Stimulated activated naive B cell treated with anti-CD40 and anti-IgM and Interleukin-4, amounts not matched to agents 10 μg/mL and 1 μg/mL and 100 μg/mL, for 72 hours (primary cell): ENCODE measurements around the gene LZIC.
A peak's percentile ranks its signal among the peaks of the same experiment; 100 is the strongest.
"Not testable (repeated sequence)": the region's sequence is repeated elsewhere in the genome, so short reads cannot be mapped to it uniquely, and the experiment has no call there.

Source experiments
- ATAC-seq, 2 donors: fragments of 150-1000 bp; cut with Tn5 transposase; replicated peaks; 2 replicates each; pipeline ENCODE4 v1.10.0; 2021; ENCODE audit warnings: moderate library complexity in 1 of 2
- DNase-seq: peaks from one replicate; pipeline ENCODE4 v3.0.0; 2021
- H3K27ac Mint-ChIP-seq: one replicate; pipeline ENCODE4 v1.8.0; 2022; ENCODE audit warnings: mild to moderate bottlenecking, mixed read lengths
- H3K27me3 Mint-ChIP-seq, 2 donors: one replicate each; pipeline ENCODE4 v1.8.0; 2022; ENCODE audit warnings: mixed read lengths in 2 of 2
- H3K36me3 Mint-ChIP-seq, 2 donors: one replicate each; pipeline ENCODE4 v1.8.0; 2022; ENCODE audit warnings: mixed read lengths in 2 of 2, mild to moderate bottlenecking in 1 of 2
- H3K4me1 Mint-ChIP-seq, 2 donors: one replicate each; pipeline ENCODE4 v1.8.0; 2022; ENCODE audit warnings: mixed read lengths in 2 of 2, mild to moderate bottlenecking in 1 of 2
- H3K4me3 Mint-ChIP-seq, 2 donors: one replicate each; pipeline ENCODE4 v1.8.0; 2022; ENCODE audit warnings: mild to moderate bottlenecking in 2 of 2, mixed read lengths in 2 of 2, moderate library complexity in 1 of 2
- H3K9me3 Mint-ChIP-seq, 2 donors: one replicate each; pipeline ENCODE4 v1.8.0; 2022; ENCODE audit warnings: mixed read lengths in 2 of 2, mild to moderate bottlenecking in 1 of 2

Gene LZIC

DNA sequence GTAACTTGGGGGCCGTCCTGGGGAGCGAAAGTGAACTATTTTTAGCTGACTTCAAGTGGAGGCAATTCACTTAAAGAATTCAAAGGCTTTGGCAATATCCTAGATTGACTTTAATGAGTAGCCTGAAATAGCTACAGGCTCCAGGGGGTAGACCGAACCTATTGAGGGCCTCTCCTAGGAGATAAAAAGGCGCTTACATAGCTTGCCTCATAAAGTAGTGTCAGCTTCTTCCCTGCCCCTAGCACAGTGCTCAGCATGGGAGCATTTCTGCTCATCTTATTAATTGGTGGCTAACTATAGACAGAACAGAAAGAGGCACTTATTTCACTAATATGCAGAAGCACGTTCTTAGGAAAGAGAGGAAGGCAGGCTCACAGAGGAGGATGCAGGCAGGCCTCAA, 20.8 kb downstream of the LZIC start:
- no peaks in the 10 kb centered on the region for H3K27me3 Mint-ChIP-seq
- H3K36me3 Mint-ChIP-seq, result peaks cover 0 to 5% of the 10 kb centered on the region in 2 donors
- no peak for DNase-seq
- no peak for ATAC-seq
- H3K9me3 Mint-ChIP-seq, result no peaks in the 10 kb centered on the region
- H3K27ac Mint-ChIP-seq, result no peak overlapping the region
- H3K4me3 Mint-ChIP-seq, result no peak overlapping the region
- peaks cover 0 to 3% of the 10 kb centered on the region in 2 donors for H3K4me1 Mint-ChIP-seq

DNA sequence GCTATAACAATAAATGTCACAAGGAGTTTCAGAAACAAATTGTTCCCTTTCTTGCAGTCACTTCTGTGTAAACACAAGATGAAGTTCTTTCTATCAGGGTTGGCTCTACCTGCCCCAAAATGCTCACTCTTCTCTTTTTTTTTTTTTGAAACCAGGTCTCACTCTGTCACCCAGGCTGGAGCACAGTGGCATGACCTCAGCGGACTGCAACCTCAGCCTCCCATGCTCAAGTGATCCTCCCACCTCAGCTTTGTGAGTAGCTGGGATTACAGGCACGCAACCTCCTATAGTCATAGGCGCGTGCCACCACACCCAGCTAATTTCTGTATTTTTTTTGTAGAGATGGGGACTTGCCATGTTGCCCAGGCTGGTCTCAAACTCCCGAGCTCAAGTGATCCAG, 22.6 kb downstream of the LZIC start:
- no peaks in the 10 kb centered on the region for H3K27me3 Mint-ChIP-seq
- ATAC-seq, result no peak
- no peaks in the 10 kb centered on the region for H3K9me3 Mint-ChIP-seq
- H3K27ac Mint-ChIP-seq, result no peak overlapping the region
- H3K4me3 Mint-ChIP-seq, result no peak overlapping the region
- no peak for DNase-seq
- no peaks in the 10 kb centered on the region for H3K4me1 Mint-ChIP-seq
- no peaks in the 10 kb centered on the region for H3K36me3 Mint-ChIP-seq

DNA sequence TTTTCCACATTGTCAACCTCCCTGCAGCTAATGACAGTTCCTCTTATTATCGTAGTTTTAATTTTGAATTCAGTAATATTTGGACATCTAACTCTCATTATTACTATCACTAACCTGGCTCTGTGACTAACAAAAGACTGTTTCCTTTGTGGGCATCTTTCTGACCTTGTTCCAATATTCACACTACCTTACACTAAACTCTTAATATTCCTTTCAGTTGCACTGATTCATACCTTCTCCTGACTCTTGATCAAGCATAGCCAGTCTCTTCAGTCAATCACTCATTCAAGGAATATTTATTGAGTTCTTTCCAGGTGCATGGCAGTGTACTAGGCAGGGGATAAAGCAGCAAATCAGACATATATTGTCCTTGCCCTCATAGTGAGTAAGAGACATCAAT, 25.3 kb downstream of the LZIC start:
- no peak for ATAC-seq
- H3K27me3 Mint-ChIP-seq, result no peaks in the 10 kb centered on the region
- H3K27ac Mint-ChIP-seq, result no peak overlapping the region
- H3K4me3 Mint-ChIP-seq, result no peak overlapping the region
- no peaks in the 10 kb centered on the region for H3K36me3 Mint-ChIP-seq
- H3K4me1 Mint-ChIP-seq, result no peaks in the 10 kb centered on the region
- H3K9me3 Mint-ChIP-seq, result no peaks in the 10 kb centered on the region
- no peak for DNase-seq

DNA sequence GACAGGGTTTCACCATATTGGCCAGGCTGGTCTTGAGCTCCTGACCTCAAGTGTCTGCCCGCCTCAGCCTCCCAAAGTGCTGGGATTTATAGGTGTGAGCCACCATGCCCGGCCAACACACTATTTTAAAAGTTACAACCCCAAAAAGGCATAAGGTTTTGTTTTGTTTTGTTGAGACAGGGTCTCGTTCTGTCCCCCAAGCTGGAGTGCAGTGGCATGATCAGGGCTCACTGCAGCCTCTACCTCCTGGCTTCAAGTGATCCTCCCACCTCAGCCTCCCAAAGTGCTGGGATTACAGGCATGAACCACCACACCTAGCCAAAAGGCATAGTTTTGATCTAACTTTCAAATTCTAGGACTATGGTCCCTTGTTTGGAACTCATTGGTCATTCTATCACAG, 25.7 kb downstream of the LZIC start:
- not testable (repeated sequence) for H3K9me3 Mint-ChIP-seq, DNase-seq, H3K27me3 Mint-ChIP-seq, H3K36me3 Mint-ChIP-seq, H3K4me3 Mint-ChIP-seq, ATAC-seq, H3K4me1 Mint-ChIP-seq, H3K27ac Mint-ChIP-seq

DNA sequence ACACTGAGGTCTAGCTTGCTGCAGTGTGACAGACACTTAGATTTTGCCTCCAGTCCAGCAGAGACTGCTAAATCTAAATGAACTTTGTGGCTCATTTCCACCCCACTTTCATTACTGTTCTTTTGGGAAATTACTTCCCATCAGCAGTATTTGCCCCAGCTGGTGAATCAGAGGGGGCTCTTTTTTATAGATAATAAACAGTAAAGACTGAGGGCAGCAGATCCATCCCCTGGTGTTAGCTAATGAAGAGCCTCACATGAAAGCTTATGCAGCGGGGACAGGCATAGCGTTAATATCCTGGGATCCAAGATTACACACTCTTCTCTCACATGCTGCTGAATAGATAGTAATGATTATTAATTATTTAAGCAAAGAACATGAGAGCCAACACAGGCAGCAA, 26.7 kb downstream of the LZIC start:
- Mint-ChIP-seq H3K9me3 (no peaks in the 10 kb centered on the region), H3K4me1 (peaks cover 4 to 7% of the 10 kb centered on the region in 2 donors), H3K4me3 (no peak overlapping the region), H3K27me3 (no peaks in the 10 kb centered on the region), H3K36me3 (no peaks in the 10 kb centered on the region), H3K27ac (no peak overlapping the region)
- no peak for DNase-seq
- ATAC-seq, result no peak

DNA sequence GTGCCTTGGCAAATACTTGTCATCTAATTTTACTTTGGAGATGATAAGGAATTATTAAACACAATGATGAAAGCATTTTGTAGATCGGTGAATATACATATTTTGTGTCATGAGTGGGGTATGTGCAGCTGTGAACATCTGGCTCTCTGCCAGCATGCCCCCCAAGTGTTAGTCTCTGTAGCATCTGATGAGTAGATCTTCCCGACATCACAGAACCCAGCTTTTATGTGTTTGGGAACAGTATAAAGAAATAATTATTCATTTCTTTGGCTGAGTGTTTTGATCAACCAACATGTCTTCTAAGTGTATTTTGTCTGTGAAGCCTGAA, 28.6 kb downstream of the LZIC start:
- peaks cover 6 to 15% of the 10 kb centered on the region in 2 donors for H3K4me1 Mint-ChIP-seq
- ATAC-seq (no peak), DNase-seq (no peak)
- no peaks in the 10 kb centered on the region for H3K27me3 Mint-ChIP-seq
- H3K27ac Mint-ChIP-seq, result no peak overlapping the region
- H3K36me3 Mint-ChIP-seq, result no peaks in the 10 kb centered on the region
- no peaks in the 10 kb centered on the region for H3K9me3 Mint-ChIP-seq
- no peak overlapping the region for H3K4me3 Mint-ChIP-seq

DNA sequence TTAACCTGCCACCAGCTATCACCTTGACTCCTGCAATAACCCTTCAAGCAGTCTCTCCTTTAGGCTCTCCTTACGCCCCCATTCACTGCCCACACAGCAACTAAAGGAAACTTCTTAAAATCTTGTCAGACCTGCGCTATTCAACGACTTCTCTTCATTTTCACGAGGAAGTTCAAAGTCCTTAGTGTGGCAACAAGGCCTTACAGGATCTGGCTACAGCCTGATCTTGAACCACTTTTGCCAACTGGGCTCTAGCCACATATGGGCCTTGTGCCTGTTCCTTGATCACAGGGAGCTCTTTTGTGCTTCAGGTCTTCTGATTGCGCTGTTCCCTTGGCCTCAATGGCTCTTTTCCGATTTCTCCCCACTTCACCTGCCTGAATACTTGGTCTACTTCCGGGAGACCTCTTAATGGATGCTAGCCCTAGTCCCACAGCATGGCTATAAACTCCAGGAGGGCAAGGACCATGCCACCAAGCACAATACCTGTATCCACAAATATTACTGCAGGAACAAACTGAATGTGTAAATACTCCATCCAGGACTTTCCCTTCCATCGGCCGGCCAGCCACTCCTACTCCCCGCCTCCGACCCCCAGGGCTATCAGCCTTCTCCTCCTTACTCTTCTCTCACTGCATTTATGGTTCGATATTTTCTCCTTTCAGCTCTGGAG, 30.8 kb downstream of the LZIC start:
- ATAC-seq (no peak), DNase-seq (no peak)
- Mint-ChIP-seq H3K27ac (peak overlapping the region; percentile 7), H3K36me3 (no peaks in the 10 kb centered on the region), H3K9me3 (no peaks in the 10 kb centered on the region), H3K4me1 (peaks cover 14 to 33% of the 10 kb centered on the region in 2 donors), H3K4me3 (peak overlapping the region in 1 of 2 donors; percentile 5), H3K27me3 (no peaks in the 10 kb centered on the region)

DNA sequence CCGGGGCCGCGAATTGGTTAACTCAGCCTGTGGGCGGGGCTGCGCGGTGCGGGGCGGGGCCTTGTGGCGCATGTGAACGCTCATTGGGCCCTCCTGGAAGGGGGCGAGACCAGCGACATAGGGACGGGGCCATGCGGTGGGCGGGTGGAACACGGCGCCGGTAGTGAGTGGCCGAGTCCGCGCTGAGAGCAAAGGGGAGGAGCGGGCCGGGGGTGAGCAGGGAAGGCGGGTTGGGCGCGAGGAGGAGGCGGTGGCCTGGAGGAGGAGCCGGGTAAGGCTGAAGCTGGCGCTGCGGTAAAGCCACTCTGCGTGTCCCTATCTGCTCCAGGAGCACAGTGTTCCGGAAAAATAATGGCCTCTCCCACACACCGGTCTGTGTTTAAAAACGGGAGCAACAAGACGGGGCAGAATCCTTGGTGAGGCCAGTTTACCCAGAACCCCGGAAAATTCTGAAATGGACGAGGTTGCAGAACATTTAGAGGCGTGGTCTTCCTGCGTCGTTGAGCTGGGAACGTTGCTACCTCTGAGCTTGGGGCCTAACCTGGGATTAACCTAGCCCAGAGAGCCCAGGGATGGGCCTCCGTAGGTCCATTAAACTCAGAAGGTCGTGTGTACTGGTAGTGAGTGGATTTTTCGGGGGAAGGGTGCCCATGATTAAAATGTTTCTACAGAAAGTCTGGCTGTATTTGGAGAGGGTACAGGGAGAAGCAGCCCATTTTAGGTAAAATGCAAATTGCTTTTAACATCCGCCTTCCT, 32.6 kb downstream of the LZIC start:
- no peaks in the 10 kb centered on the region for H3K27me3 Mint-ChIP-seq
- H3K4me1 Mint-ChIP-seq, result peaks cover 16 to 33% of the 10 kb centered on the region in 2 donors
- H3K27ac Mint-ChIP-seq, result peak overlapping the region; percentile 98
- H3K9me3 Mint-ChIP-seq, result no peaks in the 10 kb centered on the region
- peak overlapping the region; percentile 94 to 97 for H3K4me3 Mint-ChIP-seq
- no peaks in the 10 kb centered on the region for H3K36me3 Mint-ChIP-seq
- peak; percentile 95 to 96 for ATAC-seq
- peak; percentile 100 for DNase-seq

DNA sequence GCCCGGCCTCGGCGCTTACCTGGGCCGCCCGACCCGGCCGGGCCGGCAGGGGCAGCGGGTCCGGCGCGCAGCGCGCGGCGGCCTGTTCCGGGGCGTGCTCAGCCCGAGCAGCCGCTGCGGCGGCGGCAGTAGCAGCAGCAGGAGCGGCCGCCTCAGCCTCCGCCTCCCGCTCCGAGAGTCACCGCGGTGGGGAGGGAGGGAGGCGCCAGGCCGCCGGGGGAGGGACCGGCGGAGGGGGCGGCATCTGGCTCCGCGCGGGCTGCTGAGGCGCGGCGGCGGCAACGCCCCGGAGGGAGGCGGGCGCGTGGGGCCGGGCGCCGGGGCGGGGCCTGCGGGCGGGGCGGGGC, 33.1 kb downstream of the LZIC start, which contains the start of gene CTNNBIP1:
Gene CTNNBIP1, minus strand, starts transcription at position 194 of the 347 bp plus-strand sequence. CDS start 38,205 bp downstream, outside the sequence.
- H3K9me3 Mint-ChIP-seq, result no peaks in the 10 kb centered on the region
- peak within 1 kb of the TSS; percentile 94 to 97 for H3K4me3 Mint-ChIP-seq
- DNase-seq, result no peak
- H3K36me3 Mint-ChIP-seq, result no peaks in the 10 kb centered on the region
- peaks cover 19 to 37% of the 10 kb centered on the region in 2 donors for H3K4me1 Mint-ChIP-seq
- H3K27ac Mint-ChIP-seq, result peak within 1 kb of the TSS; percentile 98
- peak; percentile 76 to 80 for ATAC-seq
- H3K27me3 Mint-ChIP-seq, result no peaks in the 10 kb centered on the region

DNA sequence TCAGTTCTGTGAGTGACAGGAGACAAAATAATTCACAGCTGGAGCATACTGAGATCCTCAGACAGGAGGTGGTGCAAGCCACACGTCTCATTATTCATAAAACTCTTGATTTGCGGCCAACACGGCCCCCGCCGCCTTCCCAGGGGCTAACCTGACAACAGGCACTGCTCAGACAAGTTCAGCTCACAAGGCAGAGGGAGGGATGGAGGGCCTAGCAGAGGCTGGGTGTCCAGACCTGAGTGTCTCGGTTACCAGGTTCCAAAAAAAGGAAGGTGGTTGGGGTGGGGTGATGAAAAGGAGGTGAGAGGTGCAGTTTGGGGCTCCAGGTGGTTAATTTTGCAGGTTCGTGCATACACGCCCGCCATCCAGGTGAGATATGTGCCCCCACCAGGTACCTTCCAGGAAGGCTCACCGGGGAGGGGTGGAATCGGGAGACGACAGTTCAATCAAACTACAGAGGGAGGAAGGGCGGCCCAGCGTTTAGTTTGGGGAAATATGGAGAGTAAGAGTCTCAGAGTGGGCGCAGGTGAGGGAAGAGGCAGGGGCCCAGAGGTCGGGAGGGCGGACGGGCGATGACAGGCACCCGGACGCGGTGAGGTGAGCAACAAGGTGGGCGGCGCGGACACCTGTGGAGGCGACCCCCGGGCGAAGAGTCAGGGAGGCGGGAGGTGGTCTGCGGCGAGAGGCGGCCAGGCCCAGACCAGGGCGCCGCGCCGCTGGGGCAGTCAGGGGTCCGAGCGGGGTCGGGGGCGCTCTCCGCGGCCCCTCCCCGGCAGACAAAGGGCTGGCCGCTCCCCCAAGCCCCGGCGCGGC, 33.8 kb downstream of the LZIC start:
- Mint-ChIP-seq H3K4me1 (peaks cover 21 to 39% of the 10 kb centered on the region in 2 donors), H3K27ac (peak overlapping the region; percentile 85)
- peak; percentile 13 for DNase-seq

DNA sequence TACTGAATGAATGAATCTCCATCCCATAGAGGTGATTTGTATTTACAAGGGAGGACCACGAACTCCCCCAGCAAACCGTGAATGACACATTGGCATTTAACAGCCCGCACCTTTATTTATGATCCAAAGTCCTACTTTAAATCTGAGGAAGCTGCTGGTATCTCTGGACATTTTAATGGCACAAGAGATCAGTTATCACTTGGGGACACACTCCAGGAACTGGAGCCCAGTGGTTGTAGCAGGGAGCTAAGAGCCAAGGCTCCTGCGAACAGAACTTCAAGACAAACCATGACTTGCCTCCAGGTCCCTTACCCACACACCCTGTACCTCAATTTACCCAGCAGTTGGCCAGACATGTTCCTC, 34.3 kb downstream of the LZIC start:
- Mint-ChIP-seq H3K27me3 (no peaks in the 10 kb centered on the region), H3K4me1 (peaks cover 21 to 39% of the 10 kb centered on the region in 2 donors), H3K27ac (peak overlapping the region; percentile 85)

More for the DNA sequence above, 33.8 kb downstream of the LZIC start:
- H3K4me3 Mint-ChIP-seq, result peak overlapping the region; percentile 88
- no peak for ATAC-seq
- no peaks in the 10 kb centered on the region for H3K36me3 Mint-ChIP-seq
- no peaks in the 10 kb centered on the region for H3K27me3 Mint-ChIP-seq
- H3K9me3 Mint-ChIP-seq, result no peaks in the 10 kb centered on the region

DNA sequence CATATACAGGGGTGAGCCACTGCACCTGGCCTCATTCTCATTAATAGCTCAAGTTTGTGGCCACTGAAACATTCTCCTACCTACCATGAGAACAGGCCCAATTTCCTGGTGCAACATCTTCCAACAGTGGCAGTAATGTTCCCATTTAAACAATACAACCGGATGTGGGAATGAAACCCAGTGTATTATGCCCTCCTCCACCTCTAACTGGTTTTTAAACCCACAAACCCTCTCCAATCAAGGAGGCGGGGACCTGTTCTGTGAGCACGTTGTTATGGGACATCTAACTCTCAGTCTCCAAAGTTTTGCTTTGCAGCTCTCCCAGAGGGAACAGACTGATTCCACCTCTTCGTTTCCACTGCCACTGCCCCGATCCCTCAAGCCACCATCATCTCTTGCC, 35.8 kb downstream of the LZIC start:
- DNase-seq, result no peak
- H3K27me3 Mint-ChIP-seq, result no peaks in the 10 kb centered on the region
- H3K4me3 Mint-ChIP-seq, result no peak overlapping the region
- peaks cover 21 to 39% of the 10 kb centered on the region in 2 donors for H3K4me1 Mint-ChIP-seq
- no peak overlapping the region for H3K27ac Mint-ChIP-seq
- no peaks in the 10 kb centered on the region for H3K9me3 Mint-ChIP-seq
- H3K36me3 Mint-ChIP-seq, result no peaks in the 10 kb centered on the region
- no peak for ATAC-seq

More for the DNA sequence above, 34.3 kb downstream of the LZIC start:
- H3K9me3 Mint-ChIP-seq, result no peaks in the 10 kb centered on the region
- DNase-seq (no peak), ATAC-seq (no peak)
- H3K36me3 Mint-ChIP-seq, result no peaks in the 10 kb centered on the region
- peak overlapping the region; percentile 88 for H3K4me3 Mint-ChIP-seq

DNA sequence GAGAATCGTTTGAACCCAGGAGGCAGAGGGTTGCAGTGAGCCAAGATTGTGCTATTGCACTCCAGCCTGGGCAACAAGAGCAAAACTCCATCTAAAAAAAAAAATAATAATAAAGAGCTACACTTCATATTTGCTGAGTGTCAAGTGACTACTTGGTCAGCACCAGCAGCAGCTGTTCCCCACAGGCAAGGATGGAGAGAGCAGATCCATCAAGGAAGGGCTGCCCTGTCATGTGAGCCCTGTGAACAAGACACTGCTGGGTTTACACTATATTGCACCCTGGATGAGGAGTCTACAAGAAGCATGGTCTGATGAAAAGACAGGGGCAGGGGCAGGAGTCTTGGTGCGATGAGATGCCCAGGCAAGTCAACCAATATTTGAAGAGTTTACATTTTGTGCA, 36.7 kb downstream of the LZIC start:
- no peak for ATAC-seq
- no peaks in the 10 kb centered on the region for H3K36me3 Mint-ChIP-seq

DNA sequence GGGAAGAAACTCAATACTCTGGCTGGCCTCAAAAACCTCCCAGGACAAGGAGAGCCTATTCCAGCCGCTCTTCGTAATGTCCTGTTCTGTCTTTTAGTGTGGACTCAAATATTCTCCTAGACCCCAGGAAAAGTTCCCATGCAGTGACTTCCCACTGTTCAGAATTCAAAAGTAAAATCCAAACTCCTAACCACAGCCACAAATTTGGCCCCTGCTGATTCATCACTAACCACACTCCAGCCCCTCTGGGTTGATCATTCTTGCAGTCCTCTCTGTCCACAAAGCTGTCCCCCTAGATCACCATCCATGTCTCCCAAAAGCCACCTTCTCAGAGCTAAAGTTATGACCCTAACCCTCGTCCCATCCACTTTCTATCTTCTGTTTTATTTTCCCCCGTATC, 38.2 kb downstream of the LZIC start:
- Mint-ChIP-seq H3K27ac (no peak overlapping the region), H3K4me3 (no peak overlapping the region), H3K27me3 (no peaks in the 10 kb centered on the region), H3K4me1 (peaks cover 25 to 38% of the 10 kb centered on the region in 2 donors), H3K9me3 (no peaks in the 10 kb centered on the region), H3K36me3 (no peaks in the 10 kb centered on the region)
- ATAC-seq (no peak), DNase-seq (no peak)

More for the DNA sequence above, 36.7 kb downstream of the LZIC start:
- DNase-seq, result no peak
- Mint-ChIP-seq H3K9me3 (no peaks in the 10 kb centered on the region), H3K27ac (no peak overlapping the region), H3K4me1 (peaks cover 17 to 32% of the 10 kb centered on the region in 2 donors), H3K27me3 (no peaks in the 10 kb centered on the region), H3K4me3 (no peak overlapping the region)
